H1 (cell line): Measurements from ENCODE around the gene ATP5PF. TPM values are rescaled to one million over a fixed set of nuclear protein-coding genes. Genes with fewer than 3 reads are reported as not detected.

Experiments used
- BACH1 ChIP-seq: IDR thresholded peaks from 2 replicates; pipeline ENCODE4 v1.6.1; 2012; ENCODE audit warnings: low read length, improper control_type of control experiment
- KDM5A ChIP-seq: fragments of 200-600 bp; IDR thresholded peaks from 2 replicates; pipeline ENCODE4 v1.7.1; 2012; ENCODE audit warnings: mild to moderate bottlenecking, low read length, inconsistent platforms, mixed read lengths
- polyA plus RNA-seq, 7 experiments: library from polyadenylated mRNA; depleted of rRNA in 3 of 7; stranded (reverse) in 5 of 7; unstranded in 2 of 7; fragments of >200 nt in 5 of 7; fragments of 200-250 nt in 2 of 7; gene quantifications; 1 replicate in 5 of 7; 2 replicates in 1 of 7; 4 replicates in 1 of 7; pipeline versions ENCODE4 v1.2.1 to v1.2.3, GENCODE V29; 2011 to 2013; ENCODE audit warnings: missing spikeins in 2 of 7, mixed read lengths in 2 of 7
- total RNA-seq: library from RNA; stranded (reverse); fragmentation: NEBNext Ultra II Directional; extraction: Animal tissue kit (Norgen Biotek cat#: 25700); gene quantifications from 2 replicates; pipeline ENCODE4 v1.2.1, GENCODE V29; 2021

The ATP5PF gene
- total and polyA plus RNA-seq, 2 of the 8 experiments (the other 6 are each of a cell fraction or from before 2014, with no cell fraction given), result 135 to 240 TPM

DNA sequence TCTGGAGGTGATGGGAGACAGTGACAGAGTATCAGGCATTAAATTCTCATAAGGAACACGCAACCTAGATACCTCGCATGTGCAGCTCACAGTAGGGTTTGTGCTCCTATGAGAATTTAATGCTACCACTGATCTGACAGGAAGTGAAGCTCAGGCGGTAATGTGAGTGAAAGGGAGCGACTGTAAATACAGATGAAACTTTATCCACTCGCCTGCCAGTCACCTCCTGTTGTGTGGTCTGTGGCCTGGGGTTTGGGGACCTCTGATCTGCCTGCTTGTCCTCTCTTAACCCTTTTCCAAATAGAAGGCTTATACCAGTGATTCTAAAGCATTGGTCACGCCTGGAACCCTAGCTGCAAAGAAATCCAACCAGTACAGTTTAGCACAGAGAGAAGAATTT, 15.4 kb upstream of the ATP5PF start (continued):
- no peak for TF ChIP-seq KDM5A
- TF ChIP-seq BACH1, result no peak
